Activated naive CD8-positive, alpha-beta T cell (primary cell): ENCODE measurements around the gene CEP192.
"Not testable (repeated sequence)": the region's sequence is repeated elsewhere in the genome, so short reads cannot be mapped to it uniquely, and the experiment has no call there.

ENCODE experiments used
- H3K27ac Mint-ChIP-seq: one replicate; pipeline ENCODE4 v1.8.0; 2021; ENCODE audit warnings: mixed read lengths
- H3K27me3 Mint-ChIP-seq: one replicate; pipeline ENCODE4 v1.8.0; 2021; ENCODE audit warnings: mixed read lengths
- H3K36me3 Mint-ChIP-seq: one replicate; pipeline ENCODE4 v1.8.0; 2021; ENCODE audit warnings: mixed read lengths
- H3K4me1 Mint-ChIP-seq: one replicate; pipeline ENCODE4 v1.8.0; 2021; ENCODE audit warnings: low read depth, mixed read lengths
- H3K4me3 Mint-ChIP-seq: one replicate; pipeline ENCODE4 v1.8.0; 2021; ENCODE audit warnings: mild to moderate bottlenecking, mixed read lengths
- H3K9me3 Mint-ChIP-seq: one replicate; pipeline ENCODE4 v1.8.0; 2021; ENCODE audit warnings: low read depth, mixed read lengths

CEP192 gene

GRCh38 chr18:12975488-12975887 is 15.7 kb upstream of the CEP192 start:
- Mint-ChIP-seq H3K4me1 (peaks cover 10% of the 10 kb centered on the region), H3K27ac (no peak overlapping the region), H3K4me3 (no peak overlapping the region), H3K9me3 (no peaks in the 10 kb centered on the region), H3K36me3 (peaks cover 24% of the 10 kb centered on the region), H3K27me3 (no peaks in the 10 kb centered on the region)

- no peak overlapping the region for H3K4me3 Mint-ChIP-seq
These were observed 14.9 kb upstream of the CEP192 start for GRCh38 chr18:12976305-12976704.

GRCh38 chr18:12980065-12980464 is 11.1 kb upstream of the CEP192 start:
- not testable (repeated sequence) for H3K9me3 Mint-ChIP-seq, H3K4me3 Mint-ChIP-seq, H3K27me3 Mint-ChIP-seq, H3K4me1 Mint-ChIP-seq, H3K27ac Mint-ChIP-seq
- peaks cover 17% of the 10 kb centered on the region for H3K36me3 Mint-ChIP-seq

More at GRCh38 chr18:12976305-12976704, 14.9 kb upstream of the CEP192 start:
- no peak overlapping the region for H3K27ac Mint-ChIP-seq
- H3K27me3 Mint-ChIP-seq = no peaks in the 10 kb centered on the region
- H3K4me1 Mint-ChIP-seq = peaks cover 10% of the 10 kb centered on the region
- no peaks in the 10 kb centered on the region for H3K9me3 Mint-ChIP-seq
- H3K36me3 Mint-ChIP-seq = peaks cover 20% of the 10 kb centered on the region

- peak overlapping the region; percentile 98 for H3K4me3 Mint-ChIP-seq
- H3K9me3 Mint-ChIP-seq = no peaks in the 10 kb centered on the region
- no peaks in the 10 kb centered on the region for H3K27me3 Mint-ChIP-seq
- H3K27ac Mint-ChIP-seq = peak overlapping the region; percentile 96
- H3K4me1 Mint-ChIP-seq = peaks cover 16% of the 10 kb centered on the region
- H3K36me3 Mint-ChIP-seq = no peaks in the 10 kb centered on the region
These were observed 1.6 kb upstream of the CEP192 start for GRCh38 chr18:12989397-12990122.

- peaks cover 16% of the 10 kb centered on the region for H3K4me1 Mint-ChIP-seq
These were observed 1.1 kb upstream of the CEP192 start for GRCh38 chr18:12990123-12990475.

GRCh38 chr18:12990641-12990966 is 558 bp upstream of the CEP192 start:
- no peaks in the 10 kb centered on the region for H3K36me3 Mint-ChIP-seq
- H3K4me3 Mint-ChIP-seq = peak overlapping the region; percentile 98
- no peaks in the 10 kb centered on the region for H3K9me3 Mint-ChIP-seq
- peaks cover 16% of the 10 kb centered on the region for H3K4me1 Mint-ChIP-seq
- peak overlapping the region; percentile 96 for H3K27ac Mint-ChIP-seq
- H3K27me3 Mint-ChIP-seq = no peaks in the 10 kb centered on the region

More at GRCh38 chr18:12990123-12990475, 1.1 kb upstream of the CEP192 start:
- peak overlapping the region; percentile 98 for H3K4me3 Mint-ChIP-seq
- H3K36me3 Mint-ChIP-seq = no peaks in the 10 kb centered on the region
- no peaks in the 10 kb centered on the region for H3K27me3 Mint-ChIP-seq
- peak overlapping the region; percentile 96 for H3K27ac Mint-ChIP-seq
- H3K9me3 Mint-ChIP-seq = no peaks in the 10 kb centered on the region

- Mint-ChIP-seq H3K36me3 (no peaks in the 10 kb centered on the region), H3K27me3 (no peaks in the 10 kb centered on the region)
These were observed 638 bp downstream of the CEP192 start for GRCh38 chr18:12991821-12992179.

GRCh38 chr18:12993439-12993838 is 2.3 kb downstream of the CEP192 start:
- H3K27ac Mint-ChIP-seq = peak overlapping the region; percentile 7
- peaks cover 21% of the 10 kb centered on the region for H3K4me1 Mint-ChIP-seq
- H3K4me3 Mint-ChIP-seq = peak overlapping the region; percentile 98
- no peaks in the 10 kb centered on the region for H3K27me3 Mint-ChIP-seq
- H3K9me3 Mint-ChIP-seq = no peaks in the 10 kb centered on the region
- H3K36me3 Mint-ChIP-seq = no peaks in the 10 kb centered on the region

More at GRCh38 chr18:12991821-12992179, 638 bp downstream of the CEP192 start:
- Mint-ChIP-seq H3K27ac (peak overlapping the region; percentile 96), H3K4me3 (peak overlapping the region; percentile 98), H3K9me3 (no peaks in the 10 kb centered on the region), H3K4me1 (peaks cover 16% of the 10 kb centered on the region)

GRCh38 chr18:12995424-12995823 is 4.3 kb downstream of the CEP192 start:
- no peak overlapping the region for H3K4me3 Mint-ChIP-seq
- no peaks in the 10 kb centered on the region for H3K27me3 Mint-ChIP-seq
- H3K27ac Mint-ChIP-seq = no peak overlapping the region
- no peaks in the 10 kb centered on the region for H3K36me3 Mint-ChIP-seq
- peaks cover 23% of the 10 kb centered on the region for H3K4me1 Mint-ChIP-seq
- H3K9me3 Mint-ChIP-seq = no peaks in the 10 kb centered on the region

GRCh38 chr18:12995952-12996477 is 4.9 kb downstream of the CEP192 start:
- no peaks in the 10 kb centered on the region for H3K9me3 Mint-ChIP-seq
- no peaks in the 10 kb centered on the region for H3K36me3 Mint-ChIP-seq
- no peak overlapping the region for H3K27ac Mint-ChIP-seq
- H3K4me1 Mint-ChIP-seq = peaks cover 18% of the 10 kb centered on the region
- H3K4me3 Mint-ChIP-seq = no peak overlapping the region
- no peaks in the 10 kb centered on the region for H3K27me3 Mint-ChIP-seq

- no peaks in the 10 kb centered on the region for H3K27me3 Mint-ChIP-seq
- no peaks in the 10 kb centered on the region for H3K9me3 Mint-ChIP-seq
- no peak overlapping the region for H3K27ac Mint-ChIP-seq
- H3K4me3 Mint-ChIP-seq = no peak overlapping the region
- no peaks in the 10 kb centered on the region for H3K36me3 Mint-ChIP-seq
- peaks cover 17% of the 10 kb centered on the region for H3K4me1 Mint-ChIP-seq
These were observed 5.6 kb downstream of the CEP192 start for GRCh38 chr18:12996661-12997292.

- H3K27ac Mint-ChIP-seq = peak overlapping the region; percentile 10
- H3K27me3 Mint-ChIP-seq, H3K36me3 Mint-ChIP-seq, H3K4me3 Mint-ChIP-seq, H3K9me3 Mint-ChIP-seq: not testable (repeated sequence)
- H3K4me1 Mint-ChIP-seq = peaks cover 17% of the 10 kb centered on the region
These were observed 6.2 kb downstream of the CEP192 start for GRCh38 chr18:12997330-12997729.

GRCh38 chr18:12998332-12999060 is 7.3 kb downstream of the CEP192 start:
- H3K4me3 Mint-ChIP-seq = no peak overlapping the region
- H3K4me1 Mint-ChIP-seq = peaks cover 17% of the 10 kb centered on the region
- H3K9me3 Mint-ChIP-seq = no peaks in the 10 kb centered on the region
- no peaks in the 10 kb centered on the region for H3K36me3 Mint-ChIP-seq
- H3K27me3 Mint-ChIP-seq = no peaks in the 10 kb centered on the region
- no peak overlapping the region for H3K27ac Mint-ChIP-seq

GRCh38 chr18:13003466-13003896 is 12.3 kb downstream of the CEP192 start:
- H3K27me3 Mint-ChIP-seq = no peaks in the 10 kb centered on the region
- H3K27ac Mint-ChIP-seq = no peak overlapping the region
- H3K9me3 Mint-ChIP-seq = no peaks in the 10 kb centered on the region
- H3K4me3 Mint-ChIP-seq = no peak overlapping the region
- H3K4me1 Mint-ChIP-seq = peaks cover 22% of the 10 kb centered on the region
- no peaks in the 10 kb centered on the region for H3K36me3 Mint-ChIP-seq

- Mint-ChIP-seq H3K4me1 (peaks cover 14% of the 10 kb centered on the region), H3K27me3 (no peaks in the 10 kb centered on the region), H3K9me3 (no peaks in the 10 kb centered on the region), H3K36me3 (no peaks in the 10 kb centered on the region), H3K27ac (no peak overlapping the region), H3K4me3 (no peak overlapping the region)
These were observed 13.2 kb downstream of the CEP192 start for GRCh38 chr18:13004396-13004795.
